Esophagus muscularis mucosa (tissue), 4 donors: ENCODE data around the gene GFRA4.

Experiments used
- EP300 ChIP-seq: sonication (generic); formaldehyde crosslinking; IDR thresholded peaks from one replicate; pipeline ENCODE4 v1.6.1; 2017; ENCODE audit warnings: antibody characterized with exemption
- POLR2A ChIP-seq: fragments of 450-650 bp; IDR thresholded peaks from one replicate; pipeline ENCODE4 v1.6.1; 2017; ENCODE audit warnings: antibody characterized with exemption, moderate library complexity, mild to moderate bottlenecking, low read depth
- TF ChIP-seq, protein P1 (sequence below), 3 experiments: fragments of 200-600 bp in 2 of 3; fragments of 450-650 bp in 1 of 3; sonication (generic) in 2 of 3; IDR thresholded peaks; one replicate each; pipeline ENCODE4 v1.5.1; 2017 to 2019; ENCODE audit warnings: antibody characterized with exemption in 3 of 3, mild to moderate bottlenecking in 2 of 3, moderate library complexity in 1 of 3

DNA sequence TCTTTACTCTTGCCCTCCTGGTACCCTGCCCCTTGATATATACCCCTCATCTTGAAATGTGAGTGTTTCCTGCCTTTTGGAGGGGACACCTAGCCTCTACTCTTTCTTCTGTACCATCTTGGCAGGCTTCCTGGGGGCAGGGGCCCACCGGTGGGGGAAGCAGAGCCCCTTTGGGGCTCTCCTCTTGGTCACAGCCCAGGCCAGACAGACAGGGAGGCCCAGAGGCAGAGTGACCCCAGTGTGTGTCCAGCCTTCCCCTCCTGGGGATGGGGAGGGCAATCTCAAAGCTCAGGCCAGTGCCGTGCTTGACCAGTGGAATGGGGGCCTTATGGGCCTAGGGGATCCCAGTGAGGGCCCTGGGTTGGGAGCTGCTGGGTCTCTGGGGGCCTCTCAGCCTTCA is 15.0 kb upstream of the GFRA4 start:
- no peak for TF ChIP-seq EP300
- TF ChIP-seq, protein P1, sequence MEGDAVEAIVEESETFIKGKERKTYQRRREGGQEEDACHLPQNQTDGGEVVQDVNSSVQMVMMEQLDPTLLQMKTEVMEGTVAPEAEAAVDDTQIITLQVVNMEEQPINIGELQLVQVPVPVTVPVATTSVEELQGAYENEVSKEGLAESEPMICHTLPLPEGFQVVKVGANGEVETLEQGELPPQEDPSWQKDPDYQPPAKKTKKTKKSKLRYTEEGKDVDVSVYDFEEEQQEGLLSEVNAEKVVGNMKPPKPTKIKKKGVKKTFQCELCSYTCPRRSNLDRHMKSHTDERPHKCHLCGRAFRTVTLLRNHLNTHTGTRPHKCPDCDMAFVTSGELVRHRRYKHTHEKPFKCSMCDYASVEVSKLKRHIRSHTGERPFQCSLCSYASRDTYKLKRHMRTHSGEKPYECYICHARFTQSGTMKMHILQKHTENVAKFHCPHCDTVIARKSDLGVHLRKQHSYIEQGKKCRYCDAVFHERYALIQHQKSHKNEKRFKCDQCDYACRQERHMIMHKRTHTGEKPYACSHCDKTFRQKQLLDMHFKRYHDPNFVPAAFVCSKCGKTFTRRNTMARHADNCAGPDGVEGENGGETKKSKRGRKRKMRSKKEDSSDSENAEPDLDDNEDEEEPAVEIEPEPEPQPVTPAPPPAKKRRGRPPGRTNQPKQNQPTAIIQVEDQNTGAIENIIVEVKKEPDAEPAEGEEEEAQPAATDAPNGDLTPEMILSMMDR (IDR thresholded peaks at IDR 0.05) = no peak
- no peak for TF ChIP-seq POLR2A
